Gastrocnemius medialis (tissue), 4 donors: Measurements from ENCODE around the gene IL1RL1.

Experiments
- CTCF ChIP-seq, 5 experiments: fragments of 450-650 bp in 3 of 5; fragments of 200-600 bp in 2 of 5; sonication (generic) in 2 of 5; IDR thresholded peaks in 4 of 5; conservative IDR thresholded peaks in 1 of 5; 1 replicate in 4 of 5; 2 replicates in 1 of 5; pipeline ENCODE4 v1.5.1; 2016 to 2019; ENCODE audit warnings: antibody characterized with exemption in 5 of 5, mild to moderate bottlenecking in 3 of 5, moderate library complexity in 3 of 5
- POLR2A ChIP-seq, 2 donors: fragments of 450-650 bp; IDR thresholded peaks; one replicate each; pipeline ENCODE4 v1.6.1; 2017; ENCODE audit warnings: antibody characterized with exemption in 2 of 2, mild to moderate bottlenecking in 2 of 2, moderate library complexity in 2 of 2

- no peak for TF ChIP-seq CTCF (IDR thresholded peaks at IDR 0.05 in 4 of 5, conservative IDR thresholded peaks at IDR 0.05 in 1 of 5)
- no peak for TF ChIP-seq POLR2A (IDR thresholded peaks at IDR 0.05)
Observed at GRCh38 chr2:102386867-102387541, 75.6 kb downstream of the IL1RL1 start.
